CD4-positive, CD25-positive, alpha-beta regulatory T cell (primary cell): ENCODE results near the gene DIP2A. TPM values are rescaled to one million over a fixed set of nuclear protein-coding genes. Genes with fewer than 3 reads are reported as not detected.
"Not testable (repeated sequence)": the region's sequence is repeated elsewhere in the genome, so short reads cannot be mapped to it uniquely, and the experiment has no call there.

ENCODE experiments used
- ATAC-seq, 2 donors: fragments of 150-1000 bp; cut with Tn5 transposase; one replicate each; pipeline ENCODE4 v1.10.0; 2021; ENCODE audit warnings: low read depth in 2 of 2, moderate number of reproducible peaks in 2 of 2, moderate library complexity in 1 of 2
- DNase-seq, 3 donors: peaks; one replicate each; pipeline versions ENCODE4 v3.0.0 to v3.0.0-alpha.2; 2012 to 2022; ENCODE audit warnings: mixed read lengths in 1 of 3
- H3K27ac ChIP-seq: one replicate; pipeline ENCODE4 v1.7.0; 2013; ENCODE audit warnings: mild to moderate bottlenecking, low read length; ENCODE audit not compliant: insufficient read depth, poor library complexity, severe bottlenecking
- H3K27me3 ChIP-seq: one replicate; pipeline ENCODE4 v1.7.0; 2013; ENCODE audit warnings: low read length; ENCODE audit not compliant: control insufficient read depth, insufficient read depth
- H3K36me3 ChIP-seq: one replicate; pipeline ENCODE4 v1.7.0; 2013; ENCODE audit warnings: mild to moderate bottlenecking, low read length, moderate library complexity; ENCODE audit not compliant: control insufficient read depth, insufficient read depth
- H3K4me1 ChIP-seq: 2 replicates; pipeline ENCODE4 v1.7.0; 2013; ENCODE audit warnings: mild to moderate bottlenecking, low read length; ENCODE audit not compliant: insufficient read depth, control insufficient read depth, poor library complexity, severe bottlenecking
- H3K4me3 ChIP-seq: one replicate; pipeline ENCODE4 v1.7.0; 2013; ENCODE audit warnings: low read depth, mild to moderate bottlenecking, low read length, moderate library complexity
- H3K9me3 ChIP-seq, 2 experiments: 1 replicate in 1 of 2; 2 replicates in 1 of 2; pipeline ENCODE4 v1.7.0; 2013; ENCODE audit warnings: low read length in 2 of 2, mild to moderate bottlenecking in 1 of 2, moderate library complexity in 1 of 2; ENCODE audit not compliant: control insufficient read depth in 2 of 2
- H3K27ac Mint-ChIP-seq, 3 donors: one replicate each; pipeline ENCODE4 v1.8.0; 2020 to 2022; ENCODE audit warnings: mild to moderate bottlenecking in 3 of 3, mixed read lengths in 3 of 3, moderate library complexity in 2 of 3
- H3K27me3 Mint-ChIP-seq: one replicate; pipeline ENCODE4 v1.8.0; 2022; ENCODE audit warnings: mild to moderate bottlenecking, mixed read lengths
- H3K36me3 Mint-ChIP-seq: one replicate; pipeline ENCODE4 v1.8.0; 2020; ENCODE audit warnings: mixed read lengths
- H3K4me1 Mint-ChIP-seq, 4 donors: one replicate each; pipeline ENCODE4 v1.8.0; 2020 to 2022; ENCODE audit warnings: mixed read lengths in 4 of 4, mild to moderate bottlenecking in 1 of 4
- H3K4me3 Mint-ChIP-seq, 4 donors: one replicate each; pipeline ENCODE4 v1.8.0; 2020 to 2022; ENCODE audit warnings: mild to moderate bottlenecking in 4 of 4, mixed read lengths in 4 of 4, moderate library complexity in 3 of 4
- H3K9me3 Mint-ChIP-seq, 7 donors: one replicate each; pipeline ENCODE4 v1.8.0; 2020 to 2022; ENCODE audit warnings: mixed read lengths in 7 of 7, mild to moderate bottlenecking in 3 of 7, moderate library complexity in 2 of 7
- polyA plus RNA-seq, 4 donors: library from polyadenylated mRNA; unstranded; fragments of 300-500 nt; fragmentation: Illumina TruSeq; gene quantifications; one replicate each; pipeline ENCODE4 v1.2.3, GENCODE V29; 2021
- total RNA-seq: library from RNA; stranded (reverse); gene quantifications from one replicate; pipeline ENCODE4 v1.2.3, GENCODE V29; 2022

The DIP2A gene
- total and polyA plus RNA-seq, 5 donors from 2014 or later: 12.6 to 125 (median 17.0) TPM

GRCh38 chr21:46569081-46569480 is 110.4 kb downstream of the DIP2A start:
- no peak overlapping the region for H3K4me3 Mint-ChIP-seq
- Histone ChIP-seq H3K27me3 (no peaks in the 10 kb centered on the region), H3K9me3 (peaks cover 0 to 9% of the 10 kb centered on the region in 2 experiments), H3K36me3 (peaks cover 74% of the 10 kb centered on the region), H3K4me3 (no peak overlapping the region), H3K4me1 (no peaks in the 10 kb centered on the region), H3K27ac (no peak overlapping the region)
- H3K4me1 Mint-ChIP-seq: peaks cover 0 to 7% (median 5%) of the 10 kb centered on the region in 4 donors
- H3K36me3 Mint-ChIP-seq: peaks cover 71% of the 10 kb centered on the region
- DNase-seq (no peak), ATAC-seq (no peak)
- no peak overlapping the region for H3K27ac Mint-ChIP-seq
- peaks cover 0 to 12% (median 2%) of the 10 kb centered on the region in 7 donors for H3K9me3 Mint-ChIP-seq
- no peaks in the 10 kb centered on the region for H3K27me3 Mint-ChIP-seq

DNA sequence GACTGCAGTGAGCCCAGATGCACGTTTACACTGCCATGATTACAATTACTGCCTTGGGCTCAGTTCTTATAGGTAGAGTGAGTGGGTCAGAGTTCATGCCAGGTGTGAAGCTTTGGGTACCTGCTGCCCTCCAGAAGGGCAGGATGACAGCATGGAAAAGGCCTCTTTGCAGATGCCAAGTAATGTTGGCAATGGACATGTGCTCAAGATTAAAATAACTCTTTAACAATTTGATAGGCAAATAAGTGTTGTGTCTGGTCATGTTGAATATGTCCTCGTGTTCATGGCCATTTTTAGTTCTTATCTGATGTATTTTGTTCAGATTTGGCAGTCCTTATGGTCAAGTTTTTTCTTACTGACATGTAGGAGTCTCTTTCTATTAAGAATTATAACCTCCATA is 111.4 kb downstream of the DIP2A start:
- H3K36me3 ChIP-seq: peaks cover 63% of the 10 kb centered on the region
- peaks cover 1 to 10% (median 8%) of the 10 kb centered on the region in 4 donors for H3K4me1 Mint-ChIP-seq
- peaks cover 65% of the 10 kb centered on the region for H3K36me3 Mint-ChIP-seq

DNA sequence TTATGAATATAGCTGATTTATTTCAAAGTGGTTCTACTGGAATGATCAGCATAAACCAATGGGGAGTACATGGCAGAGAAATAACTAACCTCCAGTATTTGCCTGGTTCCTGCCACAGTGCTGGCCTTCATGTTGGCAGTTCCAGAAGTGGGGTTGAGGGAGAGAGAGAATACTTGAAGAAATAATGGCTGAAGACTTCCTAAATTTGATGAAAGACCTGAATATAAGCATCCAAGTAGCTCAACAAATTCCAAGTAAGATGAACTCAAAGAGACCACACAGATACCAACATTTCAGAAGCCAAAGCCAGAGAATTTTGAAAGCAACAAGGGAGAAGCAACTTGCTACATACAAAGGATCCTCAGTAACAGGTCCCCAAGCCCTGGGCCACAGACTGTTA is 111.9 kb downstream of the DIP2A start:
- Histone ChIP-seq H3K9me3 (peaks cover 0 to 9% of the 10 kb centered on the region in 2 experiments), H3K4me1 (no peaks in the 10 kb centered on the region), H3K27me3 (no peaks in the 10 kb centered on the region), H3K27ac (no peak overlapping the region), H3K4me3 (no peak overlapping the region), H3K36me3 (peaks cover 58% of the 10 kb centered on the region)
- ATAC-seq (no peak), DNase-seq (no peak)
- Mint-ChIP-seq H3K27me3 (no peaks in the 10 kb centered on the region), H3K9me3 (peaks cover 0 to 12% (median 2%) of the 10 kb centered on the region in 7 donors), H3K36me3 (peaks cover 60% of the 10 kb centered on the region), H3K27ac (peak overlapping the region; percentile 13 to 74 (median 28)), H3K4me3 (no peak overlapping the region), H3K4me1 (peaks cover 6 to 14% (median 10%) of the 10 kb centered on the region in 4 donors)

More for the DNA sequence above, 111.4 kb downstream of the DIP2A start:
- ATAC-seq (no peak), DNase-seq (no peak)
- Histone ChIP-seq H3K27ac (no peak overlapping the region), H3K4me3 (no peak overlapping the region), H3K27me3 (no peaks in the 10 kb centered on the region), H3K4me1 (no peaks in the 10 kb centered on the region), H3K9me3 (peaks cover 0 to 9% of the 10 kb centered on the region in 2 experiments)
- H3K27ac Mint-ChIP-seq: peak overlapping the region; percentile 28 to 74 (median 31)
- H3K27me3 Mint-ChIP-seq: no peaks in the 10 kb centered on the region
- no peak overlapping the region for H3K4me3 Mint-ChIP-seq
- peaks cover 0 to 12% (median 2%) of the 10 kb centered on the region in 7 donors for H3K9me3 Mint-ChIP-seq

GRCh38 chr21:46572850-46573249 is 114.2 kb downstream of the DIP2A start:
- Histone ChIP-seq H3K9me3 (peaks cover 0 to 9% of the 10 kb centered on the region in 2 experiments), H3K36me3 (peaks cover 36% of the 10 kb centered on the region), H3K27me3 (no peaks in the 10 kb centered on the region), H3K4me1 (no peaks in the 10 kb centered on the region), H3K4me3 (no peak overlapping the region), H3K27ac (no peak overlapping the region)
- no peak overlapping the region for H3K27ac Mint-ChIP-seq
- DNase-seq (no peak), ATAC-seq (no peak)
- H3K27me3 Mint-ChIP-seq: no peaks in the 10 kb centered on the region
- peaks cover 53% of the 10 kb centered on the region for H3K36me3 Mint-ChIP-seq
- peaks cover 9 to 14% (median 10%) of the 10 kb centered on the region in 4 donors for H3K4me1 Mint-ChIP-seq
- no peak overlapping the region for H3K4me3 Mint-ChIP-seq
- H3K9me3 Mint-ChIP-seq: peaks cover 0 to 12% (median 4%) of the 10 kb centered on the region in 7 donors

DNA sequence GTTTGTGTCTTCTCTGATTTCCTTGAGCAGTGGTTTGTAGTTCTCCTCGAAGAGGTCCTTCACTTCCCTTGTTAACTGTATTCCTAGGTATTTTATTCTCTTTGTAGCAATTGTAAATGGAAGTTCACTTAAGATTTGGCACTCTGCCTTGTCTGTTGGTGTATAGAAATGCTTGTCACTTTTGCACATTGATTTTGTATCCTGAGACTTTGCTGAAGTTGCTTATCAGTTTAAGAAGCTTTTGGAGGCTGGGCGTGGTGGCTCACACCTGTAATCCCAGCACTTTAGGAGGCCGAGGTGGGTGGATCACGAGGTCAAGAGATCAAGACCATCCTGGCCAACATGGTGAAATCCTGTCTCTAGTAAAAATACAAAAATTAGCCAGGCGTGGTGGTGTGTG is 119.1 kb downstream of the DIP2A start:
- not testable (repeated sequence) for H3K36me3 ChIP-seq, H3K27ac ChIP-seq, H3K27ac Mint-ChIP-seq, H3K4me1 ChIP-seq, H3K4me3 Mint-ChIP-seq, H3K4me3 ChIP-seq, H3K27me3 Mint-ChIP-seq, DNase-seq, ATAC-seq, H3K27me3 ChIP-seq
- H3K9me3 ChIP-seq: peaks cover 12 to 17% of the 10 kb centered on the region in 2 experiments
- peaks cover 0 to 45% (median 18%) of the 10 kb centered on the region in 7 donors for H3K9me3 Mint-ChIP-seq
- H3K4me1 Mint-ChIP-seq: peaks cover 4 to 14% (median 9%) of the 10 kb centered on the region in 4 donors
- H3K36me3 Mint-ChIP-seq: peaks cover 48% of the 10 kb centered on the region

- not testable (repeated sequence) for H3K4me3 ChIP-seq, ATAC-seq, H3K27ac Mint-ChIP-seq, H3K4me1 ChIP-seq, H3K27me3 Mint-ChIP-seq, H3K27ac ChIP-seq, H3K27me3 ChIP-seq, H3K36me3 ChIP-seq, H3K4me3 Mint-ChIP-seq, DNase-seq
- Mint-ChIP-seq H3K4me1 (peaks cover 3 to 13% (median 5%) of the 10 kb centered on the region in 4 donors), H3K36me3 (peaks cover 43% of the 10 kb centered on the region), H3K9me3 (peaks cover 1 to 56% (median 23%) of the 10 kb centered on the region in 7 donors)
- H3K9me3 ChIP-seq: peaks cover 20 to 21% of the 10 kb centered on the region in 2 experiments
These were observed 120.7 kb downstream of the DIP2A start for GRCh38 chr21:46579394-46579793.

DNA sequence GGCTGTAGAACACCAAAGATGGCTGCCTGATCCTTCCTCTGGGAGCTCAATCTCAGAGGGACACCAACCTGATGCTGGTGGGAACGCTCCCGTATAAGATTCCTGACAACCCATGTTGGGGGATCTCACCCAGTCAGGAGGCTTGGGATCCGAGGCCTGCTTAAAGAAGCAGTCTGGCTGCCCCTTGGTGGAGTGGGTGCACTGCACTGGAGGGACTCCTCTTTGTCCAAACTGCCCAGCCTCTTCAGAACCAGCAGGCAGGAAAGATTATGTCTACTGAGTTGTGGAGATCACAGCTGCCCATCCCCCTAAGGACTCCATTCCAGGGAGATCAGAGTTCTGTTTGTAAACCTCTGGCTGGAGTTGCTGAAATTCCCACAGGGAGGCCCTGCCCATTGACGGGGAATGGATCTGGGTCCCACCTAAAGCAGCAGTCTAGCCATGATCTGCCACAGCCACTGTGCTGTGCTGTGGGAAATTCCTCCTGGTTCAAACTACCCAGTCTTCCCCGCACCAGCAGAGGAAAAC is 123.2 kb downstream of the DIP2A start:
- Mint-ChIP-seq H3K27ac (no peak overlapping the region), H3K4me3 (no peak overlapping the region), H3K27me3 (peaks cover 7% of the 10 kb centered on the region), H3K4me1 (peaks cover 0 to 5% (median 0%) of the 10 kb centered on the region in 4 donors), H3K36me3 (peaks cover 48% of the 10 kb centered on the region), H3K9me3 (peaks cover 0 to 66% (median 26%) of the 10 kb centered on the region in 7 donors)
- Histone ChIP-seq H3K4me3 (no peak overlapping the region), H3K27ac (no peak overlapping the region), H3K4me1 (no peaks in the 10 kb centered on the region), H3K36me3 (peaks cover 5% of the 10 kb centered on the region), H3K9me3 (peaks cover 26 to 29% of the 10 kb centered on the region in 2 experiments), H3K27me3 (no peaks in the 10 kb centered on the region)
- ATAC-seq (no peak), DNase-seq (no peak)
